ENCODE measurements around the gene PTPRT. TPM values are rescaled to one million over a fixed set of nuclear protein-coding genes. Genes with fewer than 3 reads are reported as not detected.

PTPRT gene
- total RNA-seq, 1 experiment from 2014 or later, result not detected

GRCh38 chr20:42735539-42735938 is 454.2 kb downstream of the PTPRT start:
- ChIA-PET POLR2A (ENCODE audit: low non-redundant PET) (no interaction called here), CTCF (no interaction called here)
- BruUV-seq (replicated peaks), result no TSS peak
- Histone ChIP-seq H3K27me3 (replicated peaks; ENCODE audit: insufficient read depth, low read depth, low read length, poor library complexity) (no peaks in the 10 kb centered on the region), H3K4me1 (ENCODE audit: insufficient read depth, low read length, poor library complexity, severe bottlenecking) (no peaks in the 10 kb centered on the region), H3K36me3 (ENCODE audit: insufficient read depth, low read length, poor library complexity, severe bottlenecking) (no peaks in the 10 kb centered on the region), H3K27ac (ENCODE audit: low read depth, low read length, poor library complexity, severe bottlenecking) (no peak overlapping the region), H3K4me3 (ENCODE audit: low read depth, low read length, poor library complexity, severe bottlenecking) (no peak overlapping the region), H3K9me3 (ENCODE audit: low read depth, low read length, poor library complexity, severe bottlenecking) (no peaks in the 10 kb centered on the region)
- no peak for DNase-seq (ENCODE audit: low spot score)
- intact Hi-C loops (cut with micrococcal nuclease; ENCODE audit: unreplicated experiment), result no loop called here
- no peak for TF ChIP-seq EZH2 (IDR thresholded peaks at IDR 0.05; ENCODE audit: borderline replicate concordance, low read depth, low read length, poor library complexity, severe bottlenecking)
- no peak for TF ChIP-seq CTCF (conservative IDR thresholded peaks at IDR 0.05; ENCODE audit: low read depth, low read length)

GRCh38 chr20:42734660-42735368 is 454.9 kb downstream of the PTPRT start:
- TF ChIP-seq EZH2 (IDR thresholded peaks at IDR 0.05; ENCODE audit: borderline replicate concordance, low read depth, low read length, poor library complexity, severe bottlenecking) (no peak), CTCF (conservative IDR thresholded peaks at IDR 0.05; ENCODE audit: low read depth, low read length) (no peak)
- POLR2A ChIA-PET (ENCODE audit: low non-redundant PET), result interaction anchor here (0.6 kb wide), 1 partner anchor 111 kb away, joined by 3 read pairs; no protein-coding TSS in a partner anchor
- intact Hi-C loops (cut with micrococcal nuclease; ENCODE audit: unreplicated experiment), result no loop called here
- BruUV-seq (replicated peaks), result no TSS peak
- no peaks in the 10 kb centered on the region for H3K36me3 ChIP-seq (ENCODE audit: insufficient read depth, low read length, poor library complexity, severe bottlenecking)
- no peak overlapping the region for H3K4me3 ChIP-seq (ENCODE audit: low read depth, low read length, poor library complexity, severe bottlenecking)
- no peak overlapping the region for H3K27ac ChIP-seq (ENCODE audit: low read depth, low read length, poor library complexity, severe bottlenecking)
- no peaks in the 10 kb centered on the region for H3K4me1 ChIP-seq (ENCODE audit: insufficient read depth, low read length, poor library complexity, severe bottlenecking)
- CTCF ChIA-PET, result no interaction called here
- DNase-seq (ENCODE audit: low spot score), result no peak
- H3K27me3 ChIP-seq (replicated peaks; ENCODE audit: insufficient read depth, low read depth, low read length, poor library complexity), result no peaks in the 10 kb centered on the region
- peaks cover 3% of the 10 kb centered on the region for H3K9me3 ChIP-seq (ENCODE audit: low read depth, low read length, poor library complexity, severe bottlenecking)

GRCh38 chr20:42721923-42722322 is 467.8 kb downstream of the PTPRT start:
- ChIA-PET CTCF (no interaction called here), POLR2A (ENCODE audit: low non-redundant PET) (no interaction called here)
- Histone ChIP-seq H3K4me1 (ENCODE audit: insufficient read depth, low read length, poor library complexity, severe bottlenecking) (no peaks in the 10 kb centered on the region), H3K27ac (ENCODE audit: low read depth, low read length, poor library complexity, severe bottlenecking) (no peak overlapping the region), H3K9me3 (ENCODE audit: low read depth, low read length, poor library complexity, severe bottlenecking) (no peaks in the 10 kb centered on the region), H3K27me3 (replicated peaks; ENCODE audit: insufficient read depth, low read depth, low read length, poor library complexity) (no peaks in the 10 kb centered on the region), H3K36me3 (ENCODE audit: insufficient read depth, low read length, poor library complexity, severe bottlenecking) (no peaks in the 10 kb centered on the region), H3K4me3 (ENCODE audit: low read depth, low read length, poor library complexity, severe bottlenecking) (no peak overlapping the region)
- no peak for TF ChIP-seq CTCF (conservative IDR thresholded peaks at IDR 0.05; ENCODE audit: low read depth, low read length)
- no peak for TF ChIP-seq EZH2 (IDR thresholded peaks at IDR 0.05; ENCODE audit: borderline replicate concordance, low read depth, low read length, poor library complexity, severe bottlenecking)
- BruUV-seq (replicated peaks), result no TSS peak
- intact Hi-C loops (cut with micrococcal nuclease; ENCODE audit: unreplicated experiment), result no loop called here
- no peak for DNase-seq (ENCODE audit: low spot score)
